Right ventricle myocardium inferior (tissue), 1 donor: ENCODE measurements around the gene DMBX1. TPM values are rescaled to one million over a fixed set of nuclear protein-coding genes. Genes with fewer than 3 reads are reported as not detected.

ENCODE experiments used
- ATAC-seq: fragments of 200-7000 bp; cut with Tn5 transposase; one replicate; pipeline ENCODE4 v1.9.1; 2020; ENCODE audit warnings: mild to moderate bottlenecking, moderate library complexity
- DNase-seq: peaks from one replicate; pipeline ENCODE4 v3.0.0; 2021; ENCODE audit errors: missing footprints
- intact Hi-C: fragments of 100-400 bp; cut with DNase I; formaldehyde crosslinking; loops from one replicate; pipeline ENCODE4 v1.11.0; 2022
- total RNA-seq: library from RNA; stranded (reverse); fragmentation: NEBNext Ultra II Directional; extraction: Animal tissue kit (Norgen Biotek cat#: 25700); gene quantifications from one replicate; pipeline ENCODE4 v1.2.1, GENCODE V29; 2021
- donor health status: DM: no; HTN: yes; CAD: no; lungs with severe emphysema.

Gene DMBX1
- total RNA-seq, 1 donor from 2014 or later: not detected

- DNase-seq (peak; percentile 23), ATAC-seq (no peak)
- intact Hi-C loops: loop anchor here (1.0 to 5.0 kb wide), 4 partner anchors 51 to 122 kb away; no protein-coding TSS in a partner anchor
Observed at GRCh38 chr1:46528297-46528955, 38.8 kb downstream of the DMBX1 start.

- ATAC-seq: no peak
- intact Hi-C loops: loop anchor here (2.0 to 5.0 kb wide), 2 partner anchors 52 to 122 kb away; no protein-coding TSS in a partner anchor
- peak; percentile 16 for DNase-seq
Observed at GRCh38 chr1:46529031-46529630, 39.5 kb downstream of the DMBX1 start.

- ATAC-seq: no peak
- intact Hi-C loops: no loop called here
- DNase-seq: peak; percentile 9
Observed at GRCh38 chr1:46530311-46530710, 40.7 kb downstream of the DMBX1 start.

GRCh38 chr1:46530791-46531409 is 41.3 kb downstream of the DMBX1 start:
- ATAC-seq: no peak
- intact Hi-C loops: no loop called here
- peak; percentile 58 for DNase-seq

GRCh38 chr1:46532095-46532494 is 42.5 kb downstream of the DMBX1 start:
- intact Hi-C loops: no loop called here
- ATAC-seq (no peak), DNase-seq (no peak)

- peak; percentile 88 for DNase-seq
Observed at GRCh38 chr1:46532498-46533178, 43.0 kb downstream of the DMBX1 start.

GRCh38 chr1:46533179-46533864 is 43.7 kb downstream of the DMBX1 start:
- ATAC-seq: peak; percentile 64
- peak; percentile 66 for DNase-seq
- intact Hi-C loops: no loop called here

More at GRCh38 chr1:46532498-46533178, 43.0 kb downstream of the DMBX1 start:
- peak; percentile 81 for ATAC-seq
- intact Hi-C loops: no loop called here

GRCh38 chr1:46535063-46535462 is 45.4 kb downstream of the DMBX1 start:
- no peak for ATAC-seq
- peak; percentile 7 for DNase-seq
- intact Hi-C loops: loop anchor here (2.0 kb wide), 1 partner anchor 190 kb away; no protein-coding TSS in a partner anchor

GRCh38 chr1:46536527-46536926 is 46.9 kb downstream of the DMBX1 start:
- no peak for ATAC-seq
- DNase-seq: no peak
- intact Hi-C loops: no loop called here

- intact Hi-C loops: no loop called here
- ATAC-seq (no peak), DNase-seq (no peak)
Observed at GRCh38 chr1:46537651-46538050, 48.0 kb downstream of the DMBX1 start.

GRCh38 chr1:46538147-46538546 is 48.5 kb downstream of the DMBX1 start:
- ATAC-seq (no peak), DNase-seq (no peak)
- intact Hi-C loops: no loop called here

Other genes with a start within 250 kb of the DMBX1 start
- 0.73 TPM for gene RAD54L, start 242.1 kb upstream of the DMBX1 start, total RNA-seq
- gene LRRC41, start 186.2 kb upstream of the DMBX1 start, total RNA-seq: 35.8 TPM
- 1,208 TPM for gene UQCRH, start 186.1 kb upstream of the DMBX1 start, total RNA-seq
- 14.0 TPM for gene NSUN4, start 149.0 kb upstream of the DMBX1 start, total RNA-seq
- 5.5 TPM for gene FAAH, start 95.5 kb upstream of the DMBX1 start, total RNA-seq
- gene KNCN, start 61.8 kb downstream of the DMBX1 start, total RNA-seq: not detected
- gene MKNK1, start 114.4 kb downstream of the DMBX1 start, total RNA-seq: 39.8 TPM
- gene MOB3C, start 127.0 kb downstream of the DMBX1 start, total RNA-seq: 13.9 TPM
- 191 TPM for gene ATPAF1, start 178.5 kb downstream of the DMBX1 start, total RNA-seq
- gene TEX38, start 182.0 kb downstream of the DMBX1 start, total RNA-seq: not detected
- 53.2 TPM for gene EFCAB14, start 229.3 kb downstream of the DMBX1 start, total RNA-seq